ENCODE measurements around the gene PUM2. TPM values are rescaled to one million over a fixed set of nuclear protein-coding genes. Genes with fewer than 3 reads are reported as not detected.
"Not testable (repeated sequence)": the region's sequence is repeated elsewhere in the genome, so short reads cannot be mapped to it uniquely, and the experiment has no call there.

PUM2 gene
- total and polyA plus RNA-seq, 11 donors: 18.6 to 75.4 (median 58.5) TPM

DNA sequence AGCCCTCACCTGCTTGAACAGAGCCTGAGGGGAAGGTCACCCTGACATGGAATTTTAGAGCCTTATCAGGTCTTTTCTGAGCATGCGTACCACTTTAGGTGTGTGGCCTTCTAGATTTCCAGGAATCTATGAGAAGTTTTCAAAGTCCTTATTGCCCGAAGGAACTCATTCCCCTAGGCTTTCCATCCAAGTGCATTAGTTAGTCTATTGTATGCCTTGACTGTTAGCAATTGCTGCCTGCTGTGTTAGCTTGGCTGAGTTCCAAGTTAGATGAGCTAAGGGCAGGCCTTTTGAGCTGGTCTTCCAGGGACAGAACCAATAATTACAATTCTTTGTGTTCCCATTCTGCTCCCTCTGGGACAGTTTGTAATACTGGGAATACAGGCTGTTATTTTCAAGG, 30.8 kb upstream of the PUM2 start:
- H3K4me3 ChIP-seq: no peak overlapping the region
- intact Hi-C loops (cut with DNase I): loop anchor here in 3 of 10 donors (5.0 to 10.0 kb wide), 3 partner anchors 41 to 261 kb away; no protein-coding TSS in a partner anchor
- ATAC-seq (peak; percentile 22 to 44 (median 32)), DNase-seq (peak in 1 of 5 donors; percentile 47)
- H3K9me3 ChIP-seq: no peaks in the 10 kb centered on the region
- WGBS, 4 donors: 31 to 56% (median 48%) methylated on average over 2 of the region's 2 CpGs
- H3K36me3 ChIP-seq: no peaks in the 10 kb centered on the region
- no peaks in the 10 kb centered on the region for H3K27me3 ChIP-seq
- H3K27ac ChIP-seq: peak overlapping the region in 2 of 12 donors; percentile 12 to 16
- TF ChIP-seq POLR2A (IDR thresholded peaks at IDR 0.05): no peak
- TF ChIP-seq, protein P1, sequence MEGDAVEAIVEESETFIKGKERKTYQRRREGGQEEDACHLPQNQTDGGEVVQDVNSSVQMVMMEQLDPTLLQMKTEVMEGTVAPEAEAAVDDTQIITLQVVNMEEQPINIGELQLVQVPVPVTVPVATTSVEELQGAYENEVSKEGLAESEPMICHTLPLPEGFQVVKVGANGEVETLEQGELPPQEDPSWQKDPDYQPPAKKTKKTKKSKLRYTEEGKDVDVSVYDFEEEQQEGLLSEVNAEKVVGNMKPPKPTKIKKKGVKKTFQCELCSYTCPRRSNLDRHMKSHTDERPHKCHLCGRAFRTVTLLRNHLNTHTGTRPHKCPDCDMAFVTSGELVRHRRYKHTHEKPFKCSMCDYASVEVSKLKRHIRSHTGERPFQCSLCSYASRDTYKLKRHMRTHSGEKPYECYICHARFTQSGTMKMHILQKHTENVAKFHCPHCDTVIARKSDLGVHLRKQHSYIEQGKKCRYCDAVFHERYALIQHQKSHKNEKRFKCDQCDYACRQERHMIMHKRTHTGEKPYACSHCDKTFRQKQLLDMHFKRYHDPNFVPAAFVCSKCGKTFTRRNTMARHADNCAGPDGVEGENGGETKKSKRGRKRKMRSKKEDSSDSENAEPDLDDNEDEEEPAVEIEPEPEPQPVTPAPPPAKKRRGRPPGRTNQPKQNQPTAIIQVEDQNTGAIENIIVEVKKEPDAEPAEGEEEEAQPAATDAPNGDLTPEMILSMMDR (IDR thresholded peaks at IDR 0.05): no peak
- H3K4me1 ChIP-seq: peaks cover 0 to 25% (median 13%) of the 10 kb centered on the region in 12 donors

DNA sequence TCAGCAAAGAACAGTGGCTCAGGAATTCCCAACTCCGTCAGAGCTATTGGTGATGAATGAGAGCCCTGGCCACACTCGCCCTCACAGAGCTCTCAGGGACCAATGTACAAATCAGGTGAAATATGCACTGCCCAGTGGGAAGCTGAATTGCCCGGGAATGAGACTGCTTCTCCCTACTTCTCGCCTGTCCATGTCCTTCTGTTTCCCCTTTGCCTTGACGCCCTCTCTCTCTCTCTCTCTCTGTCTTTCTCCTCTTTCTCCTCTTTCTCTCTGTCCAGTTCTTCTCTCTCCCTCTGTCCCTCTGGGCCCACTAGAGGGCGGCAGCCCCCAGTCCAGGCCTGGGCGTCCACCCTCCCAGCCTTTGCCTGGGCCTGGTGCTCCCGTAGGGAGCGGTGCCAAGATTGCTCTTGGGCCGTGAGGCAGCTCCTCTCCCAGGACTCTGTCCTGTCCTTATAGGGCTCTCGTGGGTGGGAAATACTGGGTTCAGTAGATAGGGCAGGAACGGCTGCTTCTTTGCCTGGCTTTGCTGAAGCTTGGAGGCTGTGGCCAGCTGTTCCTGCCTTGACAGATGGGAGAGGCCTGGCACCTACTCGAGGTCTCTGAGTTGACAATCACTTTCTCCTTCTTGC, 28.4 kb upstream of the PUM2 start:
- H3K4me1 ChIP-seq: peaks cover 0 to 25% (median 13%) of the 10 kb centered on the region in 12 donors
- ATAC-seq (peak; percentile 94 to 98 (median 97)), DNase-seq (peak; percentile 87 to 93 (median 91))
- H3K27me3 ChIP-seq: no peaks in the 10 kb centered on the region
- H3K36me3 ChIP-seq: no peaks in the 10 kb centered on the region
- no peaks in the 10 kb centered on the region for H3K9me3 ChIP-seq
- 15 to 23% (median 18%) methylated on average over 13 of the region's 13 CpGs for WGBS, 4 donors
- peak overlapping the region in 10 of 12 donors; percentile 21 to 78 (median 48) for H3K27ac ChIP-seq
- H3K4me3 ChIP-seq: no peak overlapping the region
- no peak for TF ChIP-seq POLR2A (IDR thresholded peaks at IDR 0.05)
- TF ChIP-seq, protein P1 (IDR thresholded peaks at IDR 0.05): peak; percentile 62 to 92 (median 82)
- intact Hi-C loops (cut with DNase I): loop anchor here in 2 of 10 donors (1.0 to 2.0 kb wide), 2 partner anchors 32 to 257 kb away; no protein-coding TSS in a partner anchor

DNA sequence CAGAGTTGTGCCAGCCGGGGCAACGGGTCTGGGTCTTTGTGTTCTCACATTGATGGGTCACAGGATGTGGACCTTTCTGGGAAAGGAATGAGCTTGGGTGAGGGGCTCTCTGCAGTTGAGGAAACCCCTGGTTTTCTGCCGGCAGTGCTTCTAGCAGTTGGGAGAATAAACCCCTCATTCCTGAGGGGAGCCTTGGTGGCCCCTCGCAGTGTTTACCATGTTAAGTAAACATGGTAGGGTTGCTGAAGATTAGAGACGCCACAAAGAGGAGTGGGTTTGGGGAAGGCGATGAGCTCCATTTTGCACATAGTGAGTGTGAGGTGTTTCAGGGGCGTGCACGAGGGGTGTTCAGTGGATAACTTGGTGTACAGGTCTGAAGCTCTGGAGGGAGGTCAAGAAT, 27.7 kb upstream of the PUM2 start:
- intact Hi-C loops (cut with DNase I): loop anchor here in 1 of 10 donors (2.0 kb wide), 1 partner anchor 32 kb away; no protein-coding TSS in a partner anchor
- WGBS, 4 donors: 71 to 83% (median 75%) methylated on average over 8 of the region's 8 CpGs
- peak overlapping the region in 1 of 12 donors; percentile 78 for H3K27ac ChIP-seq

DNA sequence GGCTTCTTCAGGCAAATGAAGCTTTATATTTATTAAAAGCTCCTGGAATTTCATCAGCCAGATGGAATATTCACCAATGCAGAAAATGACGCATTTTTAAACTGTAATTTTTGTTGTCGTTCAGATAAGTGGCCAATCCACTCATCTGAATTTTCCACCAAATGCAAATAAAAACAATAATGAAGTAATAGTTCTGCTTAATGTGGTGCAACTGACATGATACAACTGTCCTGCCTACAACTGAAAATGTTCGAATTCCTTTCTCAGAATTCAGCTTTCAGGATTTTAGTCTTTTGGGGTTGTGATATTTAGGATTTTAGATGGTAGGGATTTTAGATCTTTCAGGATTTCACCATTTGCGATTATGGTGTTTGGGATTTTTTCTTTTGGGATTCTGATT, 27.1 kb upstream of the PUM2 start:
- no peak for TF ChIP-seq POLR2A (IDR thresholded peaks at IDR 0.05)
- TF ChIP-seq, protein P1 (IDR thresholded peaks at IDR 0.05): no peak
- Histone ChIP-seq H3K27ac (no peak overlapping the region), H3K4me1 (peaks cover 0 to 25% (median 13%) of the 10 kb centered on the region in 12 donors), H3K27me3 (no peaks in the 10 kb centered on the region), H3K9me3 (no peaks in the 10 kb centered on the region), H3K36me3 (no peaks in the 10 kb centered on the region), H3K4me3 (no peak overlapping the region)
- no peak for DNase-seq
- intact Hi-C loops (cut with DNase I): loop anchor here in 1 of 10 donors (2.0 kb wide), 1 partner anchor 33 kb away; no protein-coding TSS in a partner anchor
- 75 to 86% (median 84%) methylated on average over 4 of the region's 4 CpGs for WGBS, 4 donors
- ATAC-seq: no peak

More for the DNA sequence above, 27.7 kb upstream of the PUM2 start:
- Histone ChIP-seq H3K4me3 (no peak overlapping the region), H3K36me3 (no peaks in the 10 kb centered on the region), H3K9me3 (no peaks in the 10 kb centered on the region), H3K4me1 (peaks cover 0 to 25% (median 13%) of the 10 kb centered on the region in 12 donors), H3K27me3 (no peaks in the 10 kb centered on the region)
- TF ChIP-seq POLR2A (IDR thresholded peaks at IDR 0.05): no peak
- TF ChIP-seq, protein P1 (IDR thresholded peaks at IDR 0.05): no peak
- no peak for ATAC-seq
- no peak for DNase-seq

DNA sequence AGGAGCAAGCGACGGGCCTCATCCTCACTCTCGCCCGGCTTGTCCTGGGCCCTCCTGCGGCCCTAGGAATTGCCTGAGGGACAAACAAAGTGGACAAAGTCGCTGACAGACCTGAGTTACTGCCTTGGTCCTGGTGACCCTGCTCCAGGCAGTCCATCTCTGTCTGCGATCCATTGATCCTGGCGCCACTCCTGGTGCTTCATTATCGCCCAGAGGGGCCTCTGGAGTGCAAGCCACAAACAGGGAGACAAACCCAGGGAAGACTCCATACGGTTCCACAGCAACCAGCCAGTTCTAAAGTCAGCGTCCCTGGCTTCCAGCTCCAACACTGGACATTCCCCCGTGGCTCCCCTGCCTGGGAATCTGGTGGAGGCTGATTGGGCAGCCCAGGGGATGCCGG, 24.3 kb upstream of the PUM2 start:
- H3K36me3 ChIP-seq; H3K9me3 ChIP-seq; H3K4me3 ChIP-seq; H3K27ac ChIP-seq; H3K27me3 ChIP-seq; intact Hi-C loops (cut with DNase I); ATAC-seq; DNase-seq: not testable (repeated sequence)
- peaks cover 0 to 14% (median 7%) of the 10 kb centered on the region in 12 donors for H3K4me1 ChIP-seq
- WGBS, 4 donors: 73 to 84% (median 80%) methylated on average over 12 to 13 of the region's 13 CpGs
